H9 (cell line): ENCODE data around the gene MIPEP. TPM values are rescaled to one million over a fixed set of nuclear protein-coding genes. Genes with fewer than 3 reads are reported as not detected.

Source experiments
- DNase-seq: peaks from one replicate; pipeline ENCODE4 v3.0.0-alpha.2; 2017
- H2AFZ ChIP-seq: one replicate; pipeline ENCODE4 v1.6.1; 2013; ENCODE audit warnings: mild to moderate bottlenecking, low read length, control low read depth, moderate library complexity
- H2AK5ac ChIP-seq: 2 replicates; pipeline ENCODE4 v1.6.1; 2013; ENCODE audit warnings: low read length, control low read depth, mixed read lengths; ENCODE audit not compliant: insufficient read length
- H2BK120ac ChIP-seq: one replicate; pipeline ENCODE4 v1.6.1; 2013; ENCODE audit warnings: low read depth, mild to moderate bottlenecking, low read length, control low read depth, inconsistent platforms; ENCODE audit not compliant: poor library complexity, severe bottlenecking
- H2BK12ac ChIP-seq: 2 replicates; pipeline ENCODE4 v1.6.1; 2013; ENCODE audit warnings: low read length, control low read depth, mixed read lengths, low read depth; ENCODE audit not compliant: insufficient read length
- H2BK15ac ChIP-seq: 2 replicates; pipeline ENCODE4 v1.6.1; 2013; ENCODE audit warnings: low read depth, low read length, control low read depth
- H2BK20ac ChIP-seq: one replicate; pipeline ENCODE4 v1.6.1; 2013; ENCODE audit warnings: low read depth, mild to moderate bottlenecking, low read length, control low read depth, inconsistent platforms; ENCODE audit not compliant: poor library complexity, severe bottlenecking
- H2BK5ac ChIP-seq: 2 replicates; pipeline ENCODE4 v1.6.1; 2013; ENCODE audit warnings: low read length, control low read depth, mixed read lengths; ENCODE audit not compliant: insufficient read length
- H3K14ac ChIP-seq: 2 replicates; pipeline ENCODE4 v1.6.1; 2013; ENCODE audit warnings: low read length, control low read depth; ENCODE audit not compliant: insufficient read depth
- H3K18ac ChIP-seq: 2 replicates; pipeline ENCODE4 v1.6.1; 2013; ENCODE audit warnings: low read depth, mild to moderate bottlenecking, mixed read lengths, low read length, control low read depth; ENCODE audit not compliant: insufficient read length
- H3K23ac ChIP-seq: 2 replicates; pipeline ENCODE4 v1.6.1; 2013; ENCODE audit warnings: low read length, control low read depth, mixed read lengths, low read depth; ENCODE audit not compliant: insufficient read length
- H3K23me2 ChIP-seq: 2 replicates; pipeline ENCODE4 v1.6.1; 2013; ENCODE audit warnings: low read depth, mild to moderate bottlenecking, mixed read lengths, low read length, control low read depth; ENCODE audit not compliant: insufficient read length, poor library complexity, severe bottlenecking
- H3K27ac ChIP-seq: 2 replicates; pipeline ENCODE4 v1.5.1; 2013; ENCODE audit warnings: low read length, control low read depth, mixed read lengths, low read depth; ENCODE audit not compliant: insufficient read length
- H3K27me3 ChIP-seq: 2 replicates; pipeline ENCODE4 v1.6.1; 2013; ENCODE audit warnings: low read length, control low read depth, inconsistent platforms; ENCODE audit not compliant: insufficient read depth
- H3K4ac ChIP-seq: 2 replicates; pipeline ENCODE4 v1.6.1; 2013; ENCODE audit warnings: low read depth, mild to moderate bottlenecking, control low read depth, inconsistent platforms, low read length, moderate library complexity
- H3K4me1 ChIP-seq: 2 replicates; pipeline ENCODE4 v1.6.1; 2013; ENCODE audit warnings: low read length, control low read depth, inconsistent platforms; ENCODE audit not compliant: insufficient read depth
- H3K4me2 ChIP-seq: 2 replicates; pipeline ENCODE4 v1.6.1; 2013; ENCODE audit warnings: low read length, control low read depth, mixed read lengths; ENCODE audit not compliant: insufficient read length, insufficient read depth
- H3K56ac ChIP-seq: 2 replicates; pipeline ENCODE4 v1.6.1; 2013; ENCODE audit warnings: low read depth, mild to moderate bottlenecking, mixed read lengths, low read length, control low read depth; ENCODE audit not compliant: insufficient read length
- H3K79me1 ChIP-seq: 2 replicates; pipeline ENCODE4 v1.6.1; 2013; ENCODE audit warnings: low read depth, mild to moderate bottlenecking, moderate library complexity, low read length, control low read depth, inconsistent platforms; ENCODE audit not compliant: insufficient read depth, poor library complexity, severe bottlenecking
- H3K79me2 ChIP-seq: 2 replicates; pipeline ENCODE4 v1.6.1; 2013; ENCODE audit warnings: low read length, control low read depth, inconsistent platforms; ENCODE audit not compliant: insufficient read depth
- H3K9ac ChIP-seq: 2 replicates; pipeline ENCODE4 v1.6.1; 2013; ENCODE audit warnings: low read length, control low read depth, mixed read lengths; ENCODE audit not compliant: insufficient read length; ENCODE audit errors: extremely low read depth
- H3K9me3 ChIP-seq: one replicate; pipeline ENCODE4 v1.6.1; 2013; ENCODE audit warnings: low read depth, low read length, inconsistent platforms; ENCODE audit not compliant: control insufficient read depth
- H3T11ph ChIP-seq: one replicate; pipeline ENCODE4 v1.6.1; 2013; ENCODE audit warnings: mild to moderate bottlenecking, low read length, control low read depth, inconsistent platforms
- H4K20me1 ChIP-seq: one replicate; pipeline ENCODE4 v1.6.1; 2013; ENCODE audit not compliant: control insufficient read depth, insufficient read length, insufficient read depth
- H4K5ac ChIP-seq: 2 replicates; pipeline ENCODE4 v1.6.1; 2013; ENCODE audit warnings: low read depth, mild to moderate bottlenecking, mixed read lengths, low read length, control low read depth; ENCODE audit not compliant: insufficient read length
- H4K8ac ChIP-seq: replicated peaks from 2 replicates; pipeline ENCODE4 v1.6.1; 2013; ENCODE audit warnings: low read length, control low read depth, mixed read lengths, low read depth; ENCODE audit not compliant: insufficient read length
- H4K91ac ChIP-seq: 2 replicates; pipeline ENCODE4 v1.6.1; 2013; ENCODE audit warnings: low read depth, mild to moderate bottlenecking, moderate library complexity, mixed read lengths, low read length, control low read depth; ENCODE audit not compliant: insufficient read length
- H3K27ac Mint-ChIP-seq, 3 experiments: 2 replicates in 2 of 3; 3 replicates in 1 of 3; pipeline ENCODE4 v1.8.0; 2020 to 2021; ENCODE audit warnings: mixed read lengths in 3 of 3, mild to moderate bottlenecking in 1 of 3, moderate library complexity in 1 of 3
- H3K27me3 Mint-ChIP-seq: 2 replicates; pipeline ENCODE4 v1.8.0; 2021; ENCODE audit warnings: low read depth, mild to moderate bottlenecking, moderate library complexity, mixed read lengths
- H3K36me3 Mint-ChIP-seq, 3 experiments: 2 replicates in 2 of 3; 3 replicates in 1 of 3; pipeline ENCODE4 v1.8.0; 2020 to 2021; ENCODE audit warnings: low read depth in 3 of 3, mixed read lengths in 3 of 3; ENCODE audit not compliant: insufficient read depth in 1 of 3
- H3K4me1 Mint-ChIP-seq, 2 experiments: 2 replicates each; pipeline ENCODE4 v1.8.0; 2020; ENCODE audit warnings: mixed read lengths in 2 of 2
- H3K4me3 Mint-ChIP-seq, 2 experiments: 2 replicates in 1 of 2; 3 replicates in 1 of 2; pipeline ENCODE4 v1.8.0; 2020 to 2021; ENCODE audit warnings: mild to moderate bottlenecking in 2 of 2, mixed read lengths in 2 of 2, moderate library complexity in 1 of 2
- H3K9me3 Mint-ChIP-seq, 2 experiments: 2 replicates in 1 of 2; 3 replicates in 1 of 2; pipeline ENCODE4 v1.8.0; 2020; ENCODE audit warnings: mild to moderate bottlenecking in 2 of 2, mixed read lengths in 2 of 2, moderate library complexity in 1 of 2
- WGBS: extraction: QIAGEN DNeasy Blood & Tissue Kit; methylation state at CpG from one replicate; pipeline ENCODE4 v1.1.7; 2013; ENCODE audit warnings: missing lambda C conversion rate, low lambda C conversion rate, mixed read lengths; ENCODE audit not compliant: insufficient read length; ENCODE audit errors: extremely low coverage; 5-methylcytosine and 5-hydroxymethylcytosine counted together
- total RNA-seq: library from RNA; stranded (reverse); gene quantifications from 2 replicates; pipeline ENCODE4 v1.2.1, GENCODE V29; 2021
- TF ChIP-seq, protein P1 (sequence below): fragments of 200-600 bp; sonication (generic); conservative IDR thresholded peaks from 3 replicates; pipeline ENCODE4 v1.8.0; 2021; ENCODE audit warnings: antibody characterized with exemption, mild to moderate bottlenecking

The MIPEP gene
- total RNA-seq, 1 experiment from 2014 or later, result 18.5 TPM

GRCh38 chr13:23703246-23703860 is 185.8 kb downstream of the MIPEP start:
- Histone ChIP-seq H3K14ac (no peak overlapping the region), H2BK12ac (no peak overlapping the region), H2BK5ac (no peak overlapping the region), H3T11ph (no peak overlapping the region), H3K56ac (no peak overlapping the region), H4K5ac (no peak overlapping the region), H4K91ac (no peak overlapping the region), H2BK20ac (no peak overlapping the region), H3K9ac (no peak overlapping the region), H2AK5ac (no peak overlapping the region), H4K20me1 (no peaks in the 10 kb centered on the region), H3K27me3 (no peaks in the 10 kb centered on the region), H3K79me1 (no peaks in the 10 kb centered on the region), H3K23me2 (no peaks in the 10 kb centered on the region), H3K4ac (no peak overlapping the region), H2BK15ac (no peak overlapping the region), H3K79me2 (no peaks in the 10 kb centered on the region), H3K4me1 (no peaks in the 10 kb centered on the region), H3K9me3 (no peaks in the 10 kb centered on the region), H2BK120ac (no peak overlapping the region), H3K18ac (no peak overlapping the region), H3K27ac (no peak overlapping the region), H2AFZ (no peak overlapping the region), H3K4me2 (no peak overlapping the region), H3K23ac (no peak overlapping the region), H4K8ac (no peak overlapping the region)
- Mint-ChIP-seq H3K4me1 (peaks cover 27 to 28% of the 10 kb centered on the region in 2 experiments), H3K9me3 (no peaks in the 10 kb centered on the region), H3K27ac (peak overlapping the region in 1 of 3 experiments; percentile 67; a peak in 1 of 7 replicates), H3K27me3 (peaks cover 2% of the 10 kb centered on the region; the same call in 1 of the 2 replicates), H3K36me3 (no peaks in the 10 kb centered on the region), H3K4me3 (no peak overlapping the region)
- no CpG with 5 or more reads among the region's 11 CpGs for WGBS
- TF ChIP-seq, protein P1, sequence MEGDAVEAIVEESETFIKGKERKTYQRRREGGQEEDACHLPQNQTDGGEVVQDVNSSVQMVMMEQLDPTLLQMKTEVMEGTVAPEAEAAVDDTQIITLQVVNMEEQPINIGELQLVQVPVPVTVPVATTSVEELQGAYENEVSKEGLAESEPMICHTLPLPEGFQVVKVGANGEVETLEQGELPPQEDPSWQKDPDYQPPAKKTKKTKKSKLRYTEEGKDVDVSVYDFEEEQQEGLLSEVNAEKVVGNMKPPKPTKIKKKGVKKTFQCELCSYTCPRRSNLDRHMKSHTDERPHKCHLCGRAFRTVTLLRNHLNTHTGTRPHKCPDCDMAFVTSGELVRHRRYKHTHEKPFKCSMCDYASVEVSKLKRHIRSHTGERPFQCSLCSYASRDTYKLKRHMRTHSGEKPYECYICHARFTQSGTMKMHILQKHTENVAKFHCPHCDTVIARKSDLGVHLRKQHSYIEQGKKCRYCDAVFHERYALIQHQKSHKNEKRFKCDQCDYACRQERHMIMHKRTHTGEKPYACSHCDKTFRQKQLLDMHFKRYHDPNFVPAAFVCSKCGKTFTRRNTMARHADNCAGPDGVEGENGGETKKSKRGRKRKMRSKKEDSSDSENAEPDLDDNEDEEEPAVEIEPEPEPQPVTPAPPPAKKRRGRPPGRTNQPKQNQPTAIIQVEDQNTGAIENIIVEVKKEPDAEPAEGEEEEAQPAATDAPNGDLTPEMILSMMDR, result no peak
- DNase-seq, result no peak
